Stimulated activated CD4-positive, alpha-beta T cell treated with anti-CD3 and anti-CD28 coated beads, Interleukin-2, amount 100 ng/mL, for 48 hours (primary cell): ENCODE results near the gene ZEB2.

Experiments
- DNase-seq, 2 donors: peaks; one replicate each; pipeline ENCODE4 v3.0.0-alpha.2; 2020

ZEB2 gene

DNA sequence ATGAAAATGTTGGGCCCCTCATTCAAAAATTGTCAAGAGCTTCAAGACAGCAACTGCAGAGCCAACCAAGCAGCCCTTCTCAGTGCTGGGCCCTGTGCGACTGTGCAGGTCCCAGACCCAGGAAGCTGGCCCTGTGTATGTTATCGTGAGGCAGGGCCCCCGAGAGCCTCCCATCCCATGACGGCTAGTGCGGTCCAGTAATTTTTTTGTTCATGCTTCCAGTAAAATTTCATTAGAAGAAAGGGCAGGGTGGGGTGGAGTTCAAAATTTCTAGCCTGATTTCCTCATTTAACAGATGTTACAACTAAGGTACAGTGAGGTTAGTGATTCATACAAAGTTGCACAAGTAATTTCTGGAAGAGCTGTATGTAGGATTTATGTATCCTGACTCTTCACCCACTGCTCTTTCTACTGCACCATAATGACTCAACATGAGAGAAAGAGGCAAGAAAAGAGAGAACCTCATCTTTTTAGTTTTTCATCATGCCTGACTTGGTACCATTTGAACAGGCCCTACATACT lies 105.5 kb downstream of the ZEB2 start:
- peak; percentile 4 to 12 for DNase-seq

DNA sequence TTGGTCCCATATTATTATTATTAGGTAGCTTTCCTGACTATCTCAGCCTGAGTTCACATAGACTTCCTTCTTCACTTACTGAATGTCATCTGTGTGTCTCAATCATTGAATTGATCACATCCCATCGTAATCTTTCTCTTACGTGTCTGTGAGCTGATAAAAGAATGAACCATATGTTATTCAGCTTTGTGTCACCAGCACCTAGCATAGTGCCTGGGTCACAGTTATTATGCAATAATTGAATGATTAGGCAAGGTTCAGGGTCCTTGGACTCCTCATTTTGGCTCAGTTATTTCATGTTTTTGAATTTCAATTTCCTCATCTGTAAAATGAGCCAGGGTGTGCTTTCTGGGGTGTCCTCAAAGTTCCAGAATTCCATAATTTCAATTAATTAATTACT lies 107.2 kb downstream of the ZEB2 start:
- DNase-seq = no peak

DNA sequence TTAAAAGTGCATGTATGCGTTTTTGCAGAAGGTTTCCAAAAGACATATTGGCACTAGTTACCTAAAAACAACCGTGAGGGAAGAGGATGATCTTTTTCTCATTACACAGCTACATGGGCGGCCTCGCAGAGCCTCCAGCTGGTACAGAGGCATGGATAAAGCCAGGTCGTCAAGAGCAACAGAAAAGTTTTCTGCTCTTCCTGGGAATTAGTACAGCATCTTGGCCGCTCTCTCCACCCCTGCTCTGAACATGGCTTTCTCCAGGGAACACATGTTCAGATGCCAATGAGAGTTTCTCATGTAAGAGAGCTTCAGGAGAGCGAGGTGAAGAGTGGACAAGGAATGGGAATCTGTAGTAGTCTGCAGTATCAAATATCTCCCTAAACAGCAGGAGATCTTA lies 108.4 kb downstream of the ZEB2 start:
- no peak for DNase-seq

DNA sequence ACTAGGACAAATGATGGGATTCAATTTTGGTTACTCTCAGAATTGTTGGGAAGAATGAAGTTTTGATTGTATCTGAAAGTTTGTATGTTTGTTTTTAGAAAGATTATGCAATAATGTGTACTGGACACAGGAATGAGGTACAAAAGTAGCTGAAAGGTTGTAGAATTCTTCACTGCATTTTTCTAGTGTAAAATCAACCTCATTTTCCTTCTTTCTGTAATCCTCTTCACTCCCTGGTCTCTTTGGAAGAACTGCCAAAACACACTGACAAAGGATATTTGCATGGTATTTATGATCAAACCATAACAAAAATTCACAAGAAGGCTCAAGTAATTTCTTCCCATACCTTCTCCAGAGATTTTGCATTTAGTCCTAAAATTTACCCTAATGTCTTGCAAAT lies 110.7 kb downstream of the ZEB2 start:
- DNase-seq = no peak

DNA sequence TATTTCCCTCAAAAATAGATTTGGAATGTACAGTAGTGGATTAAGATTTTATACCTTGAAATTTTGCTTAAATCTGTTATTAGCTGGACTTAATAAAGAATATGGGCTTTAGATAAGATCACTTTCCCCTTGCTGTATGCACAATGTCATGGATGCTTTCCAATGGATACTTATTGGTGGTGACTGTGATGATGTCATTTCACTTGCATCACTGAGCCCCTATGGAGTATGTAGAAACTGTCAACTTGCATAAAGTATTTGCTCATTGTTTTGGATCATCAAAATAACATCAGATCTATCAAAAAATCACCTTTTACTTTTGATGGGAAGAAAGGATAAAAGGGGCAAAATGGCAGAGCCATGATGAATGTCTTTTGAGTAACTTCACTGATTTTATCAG lies 112.7 kb downstream of the ZEB2 start:
- DNase-seq = no peak

DNA sequence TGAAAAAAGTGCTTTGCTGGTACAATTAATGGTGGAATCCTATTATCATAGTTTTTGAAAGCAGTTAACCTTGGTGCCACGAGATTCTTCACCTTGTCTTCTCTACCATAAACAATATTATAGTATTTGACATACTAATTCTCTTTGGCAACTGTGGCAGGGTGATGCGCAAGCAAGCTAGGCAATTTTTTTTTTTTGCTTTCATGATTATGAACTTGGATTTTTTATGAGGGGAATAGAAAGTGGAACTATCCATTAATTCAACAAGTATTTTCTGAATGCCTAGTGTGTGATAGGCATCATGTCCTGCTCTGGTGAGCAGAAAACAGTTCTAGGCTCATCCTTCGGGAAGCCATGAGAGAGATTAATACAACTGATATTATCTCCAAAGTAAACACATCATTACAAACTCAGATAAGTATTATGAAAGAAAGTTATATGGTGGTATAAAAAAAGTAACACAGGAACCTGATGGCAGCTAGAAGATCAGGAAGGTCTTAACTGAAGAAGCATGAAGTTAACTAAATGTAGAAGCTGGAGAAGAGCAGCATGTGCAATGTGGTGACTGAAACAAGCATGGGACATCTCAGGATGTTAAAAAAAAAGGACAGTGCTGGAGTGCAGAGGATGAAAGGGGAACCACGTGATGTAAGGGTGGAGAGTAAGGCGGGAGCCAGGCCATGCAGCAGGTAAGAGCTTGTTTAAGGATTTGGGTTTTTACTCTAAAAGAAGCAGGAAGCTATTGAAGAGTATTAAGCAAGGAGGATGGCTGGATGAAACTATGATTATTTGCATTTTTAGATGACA lies 113.7 kb downstream of the ZEB2 start:
- DNase-seq = no peak

DNA sequence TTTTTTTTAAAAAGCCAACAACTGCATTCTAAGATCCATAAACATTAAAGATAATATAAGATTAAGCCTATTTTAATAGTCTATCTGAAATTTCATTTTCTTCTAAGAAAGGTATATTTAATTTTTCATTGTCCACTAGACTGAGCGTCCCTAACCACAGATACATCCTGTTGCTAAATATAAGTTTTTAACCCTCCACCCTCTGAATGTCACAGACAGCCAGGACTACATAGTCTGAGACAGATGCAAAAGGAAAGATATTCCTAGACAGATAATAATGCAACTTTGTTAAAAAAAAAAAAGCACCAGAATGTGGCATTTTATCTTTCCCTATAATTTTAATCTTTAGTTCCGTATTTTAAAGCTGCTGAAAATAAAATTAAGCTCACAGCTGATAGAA lies 114.6 kb downstream of the ZEB2 start:
- no peak for DNase-seq

DNA sequence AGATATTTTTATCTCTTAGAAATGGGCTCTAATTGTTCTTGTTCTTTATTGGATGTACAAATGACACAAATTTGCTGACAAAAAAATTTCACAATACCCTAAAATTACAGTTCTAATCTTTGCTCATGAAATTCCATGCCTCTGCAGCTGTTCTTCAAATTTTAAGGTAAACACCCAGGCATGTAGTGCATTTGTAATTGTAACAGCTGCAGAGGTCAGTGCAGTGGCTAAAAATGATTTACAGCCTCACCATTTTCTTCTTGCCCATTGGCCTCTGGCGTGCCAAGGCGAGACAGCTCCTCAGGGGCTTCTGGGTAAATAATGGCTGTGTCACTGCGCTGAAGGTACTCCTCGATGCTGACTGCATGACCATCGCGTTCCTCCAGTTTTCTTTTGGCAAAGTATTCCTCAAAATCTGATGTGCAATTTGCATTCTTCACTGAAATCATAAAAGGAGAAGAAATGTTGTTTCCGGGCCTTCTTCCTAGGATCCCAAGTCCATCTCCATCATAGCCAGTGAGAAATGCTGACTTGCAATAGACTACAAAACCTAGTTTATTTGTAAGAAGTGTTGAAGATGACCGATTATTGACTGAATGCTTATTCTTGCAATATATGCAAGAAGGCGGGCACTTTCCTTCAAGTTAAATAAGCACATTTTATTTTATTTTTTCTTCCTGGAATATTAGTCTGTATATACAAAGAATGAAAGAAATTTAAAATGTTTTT lies 115.2 kb downstream of the ZEB2 start:
- DNase-seq = no peak

DNA sequence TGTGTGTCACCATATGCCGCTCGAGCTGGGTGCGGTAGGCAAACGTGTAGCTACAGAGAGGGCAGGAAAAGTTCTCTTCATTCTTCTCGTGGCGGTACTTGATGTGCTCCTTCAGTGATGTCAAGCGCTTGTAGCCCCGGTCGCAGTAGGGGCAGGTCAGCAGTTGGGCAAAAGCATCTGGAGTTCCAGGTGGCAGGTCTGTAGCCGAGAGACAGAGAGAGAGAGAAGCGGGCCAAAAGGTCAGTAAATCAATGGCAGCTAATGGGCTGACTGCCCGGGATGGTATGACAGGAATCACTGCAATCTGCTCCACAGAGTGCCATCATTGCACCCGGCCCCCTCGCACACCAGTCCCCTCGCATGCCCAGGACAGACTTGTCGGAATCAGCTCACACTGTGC lies 116.0 kb downstream of the ZEB2 start:
- no peak for DNase-seq

DNA sequence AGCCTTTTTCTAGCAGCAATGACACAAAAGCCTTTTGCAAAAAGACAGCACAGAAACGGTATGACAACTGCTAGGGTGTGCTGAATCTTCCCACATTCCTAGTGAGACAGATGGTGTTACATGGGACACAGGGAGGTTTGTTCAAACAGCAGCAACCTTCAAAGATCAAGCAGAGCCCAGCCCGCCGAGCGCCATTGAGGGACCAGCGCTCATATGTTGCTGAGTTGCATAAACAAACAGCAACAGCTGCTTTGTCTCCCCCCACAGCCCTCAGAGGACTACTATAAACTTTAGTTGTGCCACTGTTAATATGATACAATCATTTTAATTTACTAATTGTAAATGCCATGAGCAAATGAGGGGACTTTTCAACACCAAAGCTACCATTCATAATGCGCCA lies 117.7 kb downstream of the ZEB2 start:
- no peak for DNase-seq

DNA sequence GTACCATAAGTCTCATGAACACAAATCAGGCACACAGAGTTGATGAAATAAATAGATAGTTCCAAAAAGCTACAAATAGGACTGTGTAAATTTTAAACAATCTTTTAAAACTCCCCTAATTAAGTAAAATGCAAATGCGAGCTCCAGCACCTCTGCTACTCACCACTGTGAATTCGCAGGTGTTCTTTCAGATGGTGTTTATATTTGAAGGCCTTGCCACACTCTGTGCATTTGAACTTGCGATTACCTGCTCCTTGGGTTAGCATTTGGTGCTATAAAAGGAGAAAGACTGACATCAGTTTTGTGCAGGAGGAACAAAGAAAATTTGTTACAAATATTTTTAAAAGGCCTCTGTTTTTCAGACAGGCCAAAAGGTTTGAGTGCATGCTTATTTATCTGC lies 118.9 kb downstream of the ZEB2 start:
- DNase-seq = no peak

DNA sequence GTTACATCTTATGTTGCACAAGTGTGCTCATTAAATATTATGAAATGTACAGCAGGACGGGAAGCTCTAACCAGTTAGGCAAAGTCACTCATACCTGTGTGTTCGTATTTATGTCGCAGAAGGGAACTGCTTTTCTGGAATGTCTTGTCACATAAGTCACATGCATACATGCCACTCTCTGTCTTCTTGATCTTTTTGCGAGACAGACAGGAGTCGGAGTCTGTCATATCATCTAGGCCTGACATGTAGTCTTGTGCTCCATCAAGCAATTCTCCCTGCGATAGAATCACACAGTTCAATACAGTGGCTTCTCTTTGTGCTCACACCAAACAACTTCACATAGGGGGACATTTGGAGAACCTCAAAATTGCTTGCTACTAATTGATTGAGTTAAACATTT lies 123.6 kb downstream of the ZEB2 start:
- DNase-seq = no peak

DNA sequence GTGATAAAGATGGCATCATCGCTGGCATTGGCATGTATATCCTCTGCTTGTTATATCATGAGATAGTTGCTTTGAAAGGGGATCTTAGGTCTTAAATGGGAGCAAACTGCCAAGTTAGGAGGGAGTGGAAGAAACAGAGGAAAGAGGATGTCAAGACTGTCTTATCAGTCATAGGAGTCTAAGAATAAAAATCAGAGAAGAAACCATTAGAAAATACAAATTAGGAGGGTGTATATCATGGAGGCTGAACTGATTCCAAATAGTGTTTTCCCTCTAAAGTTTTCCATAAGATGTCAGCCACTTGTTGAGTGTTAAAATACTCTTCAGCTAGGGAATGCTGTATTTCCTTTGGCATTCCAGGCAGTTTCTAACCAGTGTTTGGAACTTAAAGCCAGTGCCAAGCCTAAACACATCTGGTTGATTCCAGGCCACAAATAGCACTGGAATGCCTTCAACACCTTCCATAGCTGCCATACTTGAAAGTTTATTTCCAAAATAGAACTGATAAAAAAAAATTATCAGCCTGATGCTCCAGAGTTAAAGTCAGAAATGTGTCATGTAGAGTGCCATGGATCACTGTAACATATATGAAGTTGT lies 129.4 kb downstream of the ZEB2 start:
- DNase-seq = no peak

DNA sequence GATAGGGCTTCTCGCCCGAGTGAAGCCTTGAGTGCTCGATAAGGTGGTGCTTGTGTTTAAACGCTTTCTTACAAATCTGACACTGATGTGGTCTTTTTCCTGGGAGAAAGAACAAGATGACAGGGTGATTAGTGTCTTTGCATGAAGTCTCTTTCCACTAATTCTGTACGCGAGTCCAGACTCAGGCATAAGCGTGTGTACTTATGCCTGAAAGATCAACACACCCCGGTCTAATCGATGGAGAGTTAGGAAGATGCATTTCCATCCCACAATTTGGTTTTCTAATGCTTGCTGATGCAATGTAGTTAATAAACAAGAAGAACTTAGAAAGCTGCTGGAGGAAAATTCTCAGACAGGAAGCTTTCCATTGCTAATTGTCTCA lies 130.0 kb downstream of the ZEB2 start:
- no peak for DNase-seq

DNA sequence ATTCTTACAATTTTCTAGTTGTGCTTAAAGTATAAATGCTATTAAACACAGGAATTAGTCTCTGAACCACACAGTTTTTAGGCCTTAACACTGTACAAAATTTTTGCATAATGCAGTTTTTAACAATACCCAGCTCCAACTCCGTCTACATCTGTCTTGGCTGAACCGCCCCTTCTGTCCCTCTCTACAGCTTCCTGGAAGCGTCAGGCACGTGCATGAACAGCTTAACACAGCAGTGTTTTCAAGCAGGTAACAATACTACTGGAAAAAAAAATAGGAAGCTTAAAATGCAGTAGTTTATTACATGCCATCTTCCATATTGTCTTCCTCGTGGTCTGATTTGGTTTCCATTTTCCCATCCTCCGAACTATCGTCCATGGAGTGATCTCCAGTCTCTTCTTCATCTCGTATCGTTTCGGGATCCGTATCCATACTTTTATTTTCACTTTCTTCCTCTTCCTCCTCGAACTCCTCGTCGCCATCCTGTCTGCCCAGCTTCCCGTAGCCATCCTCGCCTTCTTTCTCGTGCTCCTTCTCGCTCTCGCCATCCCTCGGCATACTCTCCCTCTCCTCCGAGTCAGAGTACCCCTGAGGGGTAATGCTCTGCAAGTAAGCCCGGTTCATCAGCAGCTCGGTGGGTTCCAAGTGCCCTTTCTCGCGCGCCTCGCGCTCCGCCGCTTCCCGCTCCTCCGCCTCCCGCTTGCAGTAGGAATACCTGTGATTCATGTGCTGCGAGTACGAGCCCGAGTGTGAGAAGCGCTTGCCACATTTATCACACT lies 130.6 kb downstream of the ZEB2 start:
- no peak for DNase-seq

DNA sequence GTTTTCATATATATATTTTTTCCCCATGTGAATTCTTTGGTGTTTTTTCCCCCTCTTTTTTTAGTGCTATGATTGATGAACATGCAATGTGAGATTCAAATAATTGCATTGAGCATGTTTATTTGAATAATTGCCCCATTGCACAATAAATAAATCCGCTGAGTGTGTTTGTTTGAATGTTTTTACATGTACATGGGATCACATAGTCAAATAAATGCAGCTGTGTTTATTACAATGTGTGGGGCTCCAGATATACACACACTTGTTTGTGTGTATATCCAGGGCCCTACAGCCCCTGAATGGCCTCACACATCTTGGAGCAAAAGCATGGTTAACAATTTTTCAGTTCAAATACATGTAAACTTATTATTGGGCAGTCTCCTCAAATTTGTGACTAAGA lies 134.5 kb downstream of the ZEB2 start:
- no peak for DNase-seq

DNA sequence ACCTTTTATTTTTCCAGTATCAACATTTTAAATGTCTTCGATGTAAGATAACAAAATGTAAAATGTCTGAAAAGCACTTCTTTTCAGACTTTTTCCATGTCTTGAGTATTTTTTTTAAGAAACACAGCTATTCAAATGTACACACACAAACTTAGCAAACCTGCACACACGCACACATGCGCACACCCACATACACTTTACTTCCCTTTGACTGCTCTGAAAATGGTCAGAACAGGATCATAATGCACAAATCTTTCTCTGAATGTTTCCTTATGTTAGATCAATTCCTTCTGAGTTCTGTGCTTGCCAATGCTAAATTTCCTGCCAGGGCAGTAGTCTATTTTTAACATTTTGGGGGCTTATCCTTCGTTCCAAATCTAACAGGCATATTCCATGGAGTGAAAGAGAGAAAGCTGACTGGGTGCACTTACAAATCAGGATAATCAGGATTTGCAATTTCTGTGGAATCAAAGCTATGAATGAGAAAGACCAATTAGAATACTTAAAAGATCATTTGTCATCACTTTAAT lies 136.3 kb downstream of the ZEB2 start:
- DNase-seq = no peak

DNA sequence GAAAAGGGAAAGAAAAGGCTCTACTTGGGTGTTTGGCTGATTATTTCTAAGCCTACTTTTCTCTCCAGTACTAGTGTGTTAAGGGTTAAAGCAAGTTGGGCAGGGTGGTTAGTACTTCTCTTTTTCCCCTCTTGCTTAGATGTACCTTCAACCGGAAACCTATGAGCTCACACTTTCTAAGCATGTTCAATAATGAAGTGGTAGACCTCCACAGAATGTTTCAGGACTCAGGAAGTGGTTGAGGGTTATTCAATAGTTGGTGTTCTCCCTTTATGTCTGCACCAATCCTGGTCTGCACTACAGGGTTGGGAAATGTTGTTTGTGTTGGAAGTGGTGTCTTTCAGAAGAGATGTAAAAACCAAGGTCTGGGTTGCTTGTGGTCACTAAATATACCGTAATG lies 137.1 kb downstream of the ZEB2 start:
- DNase-seq = no peak

DNA sequence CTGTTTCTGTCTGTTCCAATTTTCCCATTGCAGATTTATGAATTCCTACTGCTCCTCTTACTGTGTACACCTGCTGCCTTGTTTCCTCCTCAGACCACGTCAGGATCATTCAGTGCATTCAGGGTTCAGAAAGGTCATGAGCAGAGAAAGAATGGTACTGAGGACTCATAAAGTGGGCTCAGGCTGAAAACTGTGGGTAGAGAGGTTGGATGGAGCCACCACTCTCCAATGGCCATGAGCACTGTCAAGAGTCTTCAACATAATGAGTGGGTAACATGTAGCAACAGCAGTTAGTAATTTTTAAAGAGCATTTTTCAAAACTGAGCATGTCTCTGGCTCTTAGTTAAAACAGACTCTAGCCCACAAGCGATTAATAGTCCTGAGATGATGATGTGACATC lies 138.2 kb downstream of the ZEB2 start:
- DNase-seq = no peak

DNA sequence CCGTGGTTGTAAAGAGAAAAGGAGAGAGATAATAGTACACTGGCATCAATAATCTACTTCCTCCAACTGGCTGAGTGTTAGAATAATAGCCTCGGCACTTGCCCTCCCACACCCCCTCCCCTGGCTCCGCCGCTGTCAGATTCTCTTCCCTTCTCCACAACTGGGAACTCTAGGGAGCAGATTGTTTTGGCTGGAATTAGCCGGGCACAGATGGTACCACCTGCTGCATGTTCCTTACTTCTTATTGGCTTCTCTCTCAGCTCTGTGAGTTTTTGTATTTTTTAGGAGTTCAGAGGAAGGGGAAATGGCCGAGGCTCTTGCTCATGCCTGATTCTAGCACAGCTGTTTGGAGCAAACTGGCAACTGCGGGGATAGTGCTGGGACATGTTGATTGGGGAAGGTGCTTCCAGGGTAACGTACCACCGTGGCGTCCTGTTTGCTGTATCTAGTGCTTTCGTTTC lies 140.0 kb downstream of the ZEB2 start:
- no peak for DNase-seq

DNA sequence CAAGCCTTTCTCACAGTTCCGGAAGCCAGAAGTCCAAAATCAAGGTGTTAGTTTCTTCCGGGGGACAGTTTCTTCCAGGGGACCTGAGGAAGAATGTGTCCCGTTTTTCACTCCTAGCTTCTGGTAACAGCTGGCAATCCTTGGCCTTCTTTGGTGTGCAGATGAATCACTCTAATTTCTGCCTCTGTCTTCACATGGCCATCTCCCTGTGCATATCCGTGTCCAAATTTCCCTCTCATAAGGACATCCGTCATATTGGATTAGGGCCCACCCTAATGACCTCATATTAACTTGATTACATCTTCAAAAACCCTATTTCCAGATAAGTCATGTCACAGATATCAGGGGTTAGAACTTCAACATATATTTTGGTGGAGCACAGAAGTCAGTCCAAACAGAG lies 141.4 kb downstream of the ZEB2 start:
- no peak for DNase-seq

DNA sequence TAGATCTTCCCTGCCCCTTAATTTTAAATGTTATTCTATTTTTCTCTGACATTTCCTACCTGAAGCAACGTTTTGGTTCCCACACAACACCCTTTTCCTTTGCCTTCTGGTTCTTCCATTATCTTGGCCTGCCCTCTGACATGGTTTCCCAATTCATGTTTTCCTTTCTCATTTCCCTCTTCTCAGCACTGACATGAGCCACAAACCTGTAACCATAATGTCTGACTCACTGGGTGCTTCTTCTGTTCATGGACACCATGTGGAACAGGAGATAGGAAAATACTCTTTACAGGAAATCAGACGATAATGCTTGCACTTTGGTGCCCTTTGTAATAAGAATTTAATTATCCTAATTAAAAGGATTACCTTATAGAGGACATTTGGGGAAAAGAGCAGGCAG lies 142.0 kb downstream of the ZEB2 start:
- no peak for DNase-seq

DNA sequence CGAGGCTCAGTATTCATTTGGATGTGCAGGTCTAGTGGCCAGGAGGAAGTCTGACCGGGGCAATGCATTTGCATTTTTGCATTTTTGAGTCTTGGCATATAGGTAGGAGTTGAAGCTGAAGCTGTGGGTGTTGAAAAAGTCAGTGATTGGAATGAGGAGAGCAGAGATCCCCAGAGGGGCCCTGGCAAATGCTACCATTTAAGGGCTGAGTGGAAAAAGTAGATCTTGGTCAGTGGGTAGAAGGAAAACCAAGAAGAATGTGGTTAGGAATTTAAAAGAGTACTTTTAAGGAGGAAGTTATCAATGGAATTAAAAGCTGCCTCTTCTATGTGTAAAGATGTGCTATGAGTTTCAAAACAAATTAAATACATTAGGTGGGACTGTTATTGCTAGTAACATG lies 143.0 kb downstream of the ZEB2 start:
- DNase-seq = no peak
